ENCODE measurements around the gene ICE1.

DNA sequence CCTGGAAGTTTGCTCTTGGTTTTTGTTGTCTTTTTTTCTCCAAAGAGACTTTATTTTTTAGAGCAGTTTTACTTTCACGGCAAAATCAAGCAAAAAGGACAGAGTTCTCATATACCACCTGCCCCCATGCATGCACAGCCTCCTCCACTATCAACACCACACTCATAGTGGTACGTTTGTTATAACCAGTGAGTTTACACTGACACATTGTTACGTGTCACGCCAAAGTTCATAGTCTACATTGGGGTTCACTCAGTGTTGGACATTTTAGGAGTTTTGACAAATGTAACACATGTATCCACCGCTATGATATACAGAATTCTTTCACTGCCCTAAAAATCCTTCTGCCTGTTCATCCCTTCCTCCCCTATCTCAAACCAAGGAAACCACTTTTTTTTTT lies 7.5 kb upstream of the ICE1 start:
- TF ChIP-seq, protein P1, sequence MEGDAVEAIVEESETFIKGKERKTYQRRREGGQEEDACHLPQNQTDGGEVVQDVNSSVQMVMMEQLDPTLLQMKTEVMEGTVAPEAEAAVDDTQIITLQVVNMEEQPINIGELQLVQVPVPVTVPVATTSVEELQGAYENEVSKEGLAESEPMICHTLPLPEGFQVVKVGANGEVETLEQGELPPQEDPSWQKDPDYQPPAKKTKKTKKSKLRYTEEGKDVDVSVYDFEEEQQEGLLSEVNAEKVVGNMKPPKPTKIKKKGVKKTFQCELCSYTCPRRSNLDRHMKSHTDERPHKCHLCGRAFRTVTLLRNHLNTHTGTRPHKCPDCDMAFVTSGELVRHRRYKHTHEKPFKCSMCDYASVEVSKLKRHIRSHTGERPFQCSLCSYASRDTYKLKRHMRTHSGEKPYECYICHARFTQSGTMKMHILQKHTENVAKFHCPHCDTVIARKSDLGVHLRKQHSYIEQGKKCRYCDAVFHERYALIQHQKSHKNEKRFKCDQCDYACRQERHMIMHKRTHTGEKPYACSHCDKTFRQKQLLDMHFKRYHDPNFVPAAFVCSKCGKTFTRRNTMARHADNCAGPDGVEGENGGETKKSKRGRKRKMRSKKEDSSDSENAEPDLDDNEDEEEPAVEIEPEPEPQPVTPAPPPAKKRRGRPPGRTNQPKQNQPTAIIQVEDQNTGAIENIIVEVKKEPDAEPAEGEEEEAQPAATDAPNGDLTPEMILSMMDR (IDR thresholded peaks at IDR 0.05), result no peak
- TF ChIP-seq POLR2AphosphoS5 (IDR thresholded peaks at IDR 0.05) (no peak), POLR2A (IDR thresholded peaks at IDR 0.05) (no peak)
